Measurements from ENCODE around the gene LAGE3.

LAGE3 gene

GRCh38 chrX:154481195-154481594 is 2.1 kb upstream of the LAGE3 start:
- TF ChIP-seq, protein P1, sequence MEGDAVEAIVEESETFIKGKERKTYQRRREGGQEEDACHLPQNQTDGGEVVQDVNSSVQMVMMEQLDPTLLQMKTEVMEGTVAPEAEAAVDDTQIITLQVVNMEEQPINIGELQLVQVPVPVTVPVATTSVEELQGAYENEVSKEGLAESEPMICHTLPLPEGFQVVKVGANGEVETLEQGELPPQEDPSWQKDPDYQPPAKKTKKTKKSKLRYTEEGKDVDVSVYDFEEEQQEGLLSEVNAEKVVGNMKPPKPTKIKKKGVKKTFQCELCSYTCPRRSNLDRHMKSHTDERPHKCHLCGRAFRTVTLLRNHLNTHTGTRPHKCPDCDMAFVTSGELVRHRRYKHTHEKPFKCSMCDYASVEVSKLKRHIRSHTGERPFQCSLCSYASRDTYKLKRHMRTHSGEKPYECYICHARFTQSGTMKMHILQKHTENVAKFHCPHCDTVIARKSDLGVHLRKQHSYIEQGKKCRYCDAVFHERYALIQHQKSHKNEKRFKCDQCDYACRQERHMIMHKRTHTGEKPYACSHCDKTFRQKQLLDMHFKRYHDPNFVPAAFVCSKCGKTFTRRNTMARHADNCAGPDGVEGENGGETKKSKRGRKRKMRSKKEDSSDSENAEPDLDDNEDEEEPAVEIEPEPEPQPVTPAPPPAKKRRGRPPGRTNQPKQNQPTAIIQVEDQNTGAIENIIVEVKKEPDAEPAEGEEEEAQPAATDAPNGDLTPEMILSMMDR (IDR thresholded peaks at IDR 0.05) = no peak
- Histone ChIP-seq H3K4me3 (ENCODE audit: low read depth in 1 of 2, low read length in 1 of 2) (no peak overlapping the region), H3K9me3 (no peaks in the 10 kb centered on the region), H3K36me3 (no peaks in the 10 kb centered on the region), H3K4me1 (ENCODE audit: control insufficient read depth in 1 of 2, insufficient read depth in 1 of 2, low read depth in 1 of 2, low read length in 1 of 2) (peaks cover 24 to 30% of the 10 kb centered on the region in 2 experiments), H3K27me3 (no peaks in the 10 kb centered on the region), H3K27ac (no peak overlapping the region)

DNA sequence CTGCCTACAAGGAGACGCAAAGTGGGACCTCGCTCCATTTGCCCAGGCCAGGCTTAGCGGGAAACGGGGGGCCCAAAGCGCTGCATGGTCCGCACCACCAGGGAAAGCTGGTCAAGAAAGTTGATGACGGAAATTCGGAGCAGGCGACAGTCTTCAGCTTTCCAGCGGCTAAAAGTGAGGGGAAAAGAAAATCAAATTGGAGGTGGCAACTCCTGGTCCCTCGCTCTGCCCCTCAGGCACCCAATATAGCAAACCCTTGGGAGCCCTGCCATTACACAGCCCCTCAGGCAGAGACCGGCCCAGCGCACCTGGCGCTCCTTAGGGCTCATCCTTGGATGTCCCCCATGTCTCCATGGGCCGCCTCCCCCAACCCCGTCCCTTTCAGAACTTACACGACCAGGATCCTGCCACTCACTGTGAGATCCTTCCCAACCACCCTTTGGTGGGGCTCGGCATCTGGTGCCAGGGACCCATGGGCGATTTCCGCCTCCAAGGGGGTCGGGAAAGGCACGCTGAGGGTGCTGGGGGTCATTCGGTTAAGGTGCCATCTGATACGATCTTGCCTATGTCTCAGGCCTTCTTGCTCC is 1.1 kb downstream of the LAGE3 start:
- Histone ChIP-seq H3K4me1 (ENCODE audit: control insufficient read depth in 1 of 2, insufficient read depth in 1 of 2, low read depth in 1 of 2, low read length in 1 of 2) (peaks cover 5 to 14% of the 10 kb centered on the region in 2 experiments), H3K9me3 (no peaks in the 10 kb centered on the region), H3K4me3 (ENCODE audit: low read depth in 1 of 2, low read length in 1 of 2) (peak overlapping the region; percentile 61 to 69), H3K36me3 (no peaks in the 10 kb centered on the region), H3K27me3 (no peaks in the 10 kb centered on the region), H3K27ac (peak overlapping the region; percentile 78)
- TF ChIP-seq, protein P1 (IDR thresholded peaks at IDR 0.05) = no peak

DNA sequence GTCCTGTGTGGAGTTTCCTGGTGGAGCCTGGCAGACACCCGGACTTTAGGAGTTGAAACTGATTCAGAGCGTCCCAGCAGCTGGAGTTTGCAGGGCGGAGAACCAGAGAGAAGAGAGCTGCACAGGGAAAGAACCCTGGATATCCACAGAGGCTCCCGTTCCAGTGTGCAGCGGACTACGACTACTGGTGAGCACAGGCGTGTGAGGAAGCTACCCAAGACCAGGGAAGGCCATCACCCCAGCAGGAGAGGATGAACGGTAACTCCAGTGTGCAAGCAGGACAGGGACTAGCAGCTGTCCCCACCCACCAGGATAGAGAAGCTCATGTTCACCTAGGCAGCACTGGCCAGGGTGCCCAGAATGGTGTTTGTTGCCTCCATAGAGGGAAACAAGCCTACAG is 2.3 kb downstream of the LAGE3 start:
- no peaks in the 10 kb centered on the region for H3K27me3 ChIP-seq
- TF ChIP-seq, protein P1 (IDR thresholded peaks at IDR 0.05) = no peak
- H3K27ac ChIP-seq = no peak overlapping the region

DNA sequence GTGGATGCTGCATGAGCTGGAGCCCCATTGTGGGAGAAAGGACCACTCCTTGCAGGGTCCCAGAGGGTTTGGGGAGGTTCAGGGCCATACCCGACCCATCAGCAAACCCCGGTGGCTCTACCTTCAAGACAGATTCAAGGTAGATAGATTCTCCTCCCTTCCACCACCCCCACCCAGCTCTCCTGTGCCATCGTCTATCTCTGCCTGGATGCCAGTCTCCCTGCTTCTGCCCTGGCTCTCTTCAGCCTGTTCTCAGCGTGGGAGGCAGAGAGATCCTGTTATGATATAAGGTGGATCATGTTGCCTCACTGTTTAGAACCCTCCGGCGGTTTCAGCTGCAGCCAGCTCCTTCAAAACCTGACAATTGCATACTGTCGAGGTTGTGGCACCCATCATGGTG is 5.4 kb downstream of the LAGE3 start:
- Histone ChIP-seq H3K27me3 (no peaks in the 10 kb centered on the region), H3K4me1 (ENCODE audit: control insufficient read depth in 1 of 2, insufficient read depth in 1 of 2, low read depth in 1 of 2, low read length in 1 of 2) (peaks cover 0 to 5% of the 10 kb centered on the region in 2 experiments), H3K27ac (no peak overlapping the region), H3K36me3 (no peaks in the 10 kb centered on the region), H3K4me3 (ENCODE audit: low read depth in 1 of 2, low read length in 1 of 2) (no peak overlapping the region), H3K9me3 (no peaks in the 10 kb centered on the region)
- TF ChIP-seq, protein P1 (IDR thresholded peaks at IDR 0.05) = no peak

More for the DNA sequence above, 2.3 kb downstream of the LAGE3 start:
- peaks cover 5 to 14% of the 10 kb centered on the region in 2 experiments for H3K4me1 ChIP-seq (ENCODE audit: control insufficient read depth in 1 of 2, insufficient read depth in 1 of 2, low read depth in 1 of 2, low read length in 1 of 2)
- H3K4me3 ChIP-seq (ENCODE audit: low read depth in 1 of 2, low read length in 1 of 2) = no peak overlapping the region
- no peaks in the 10 kb centered on the region for H3K36me3 ChIP-seq
- no peaks in the 10 kb centered on the region for H3K9me3 ChIP-seq

DNA sequence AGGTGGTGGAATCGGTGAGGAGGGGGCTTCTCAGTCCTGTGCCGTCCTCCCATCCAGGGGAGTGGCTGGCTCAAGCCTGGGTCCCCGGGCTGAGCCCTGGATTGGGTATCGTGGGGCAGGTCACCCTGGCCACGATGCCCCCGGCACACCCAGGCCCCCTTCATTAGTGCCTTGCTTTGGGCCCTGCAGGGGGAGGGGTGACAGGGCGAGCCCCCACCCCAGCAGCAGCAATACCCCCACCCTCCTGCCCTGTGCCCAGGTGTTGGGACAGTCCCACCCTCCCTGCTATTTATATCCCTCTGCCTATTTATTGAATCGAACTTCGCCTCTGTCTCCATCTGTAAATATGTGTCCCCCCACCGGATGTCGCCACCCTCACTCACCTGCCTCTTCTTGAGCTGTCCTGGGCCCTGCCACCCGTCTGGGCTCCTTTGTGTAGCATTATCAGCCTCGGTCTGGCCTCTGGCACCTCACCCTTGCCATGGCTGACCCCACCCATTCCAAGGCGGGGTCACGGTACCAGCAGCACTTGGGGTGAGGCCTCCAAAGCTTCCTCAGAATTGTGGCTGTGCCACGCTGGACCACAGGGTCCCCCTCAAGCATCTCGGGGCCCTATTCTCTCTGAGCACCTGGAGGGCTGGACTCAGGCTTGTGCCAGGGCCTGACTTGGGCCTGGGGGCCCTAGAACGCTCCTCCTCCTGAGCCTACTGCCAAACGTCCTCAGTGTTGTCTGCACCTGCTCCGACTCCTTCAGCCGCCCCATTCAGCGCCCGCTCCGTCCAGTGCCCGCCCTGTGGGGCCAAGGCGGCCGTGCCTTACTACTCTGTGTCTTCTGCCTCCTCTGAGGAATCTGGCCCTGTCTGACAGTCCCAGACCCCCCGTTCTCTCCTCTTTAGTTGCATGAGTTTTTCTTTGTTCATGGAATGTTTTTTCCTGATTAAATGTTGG is 6.1 kb downstream of the LAGE3 start:
- Histone ChIP-seq H3K27me3 (no peaks in the 10 kb centered on the region), H3K9me3 (no peaks in the 10 kb centered on the region), H3K4me1 (ENCODE audit: control insufficient read depth in 1 of 2, insufficient read depth in 1 of 2, low read depth in 1 of 2, low read length in 1 of 2) (peaks cover 0 to under 1% of the 10 kb centered on the region in 2 experiments), H3K27ac (no peak overlapping the region), H3K36me3 (no peaks in the 10 kb centered on the region), H3K4me3 (ENCODE audit: low read depth in 1 of 2, low read length in 1 of 2) (no peak overlapping the region)
- TF ChIP-seq, protein P1 (IDR thresholded peaks at IDR 0.05) = no peak
